GM12872 (cell line): ENCODE measurements around the gene PRELID1.

ENCODE experiments used
- TF ChIP-seq, protein P1 (sequence below): IDR thresholded peaks from 3 replicates; pipeline ENCODE4 v1.5.1; 2011; ENCODE audit warnings: low read depth, mild to moderate bottlenecking, low read length, moderate library complexity; ENCODE audit not compliant: insufficient read depth

PRELID1 gene

GRCh38 chr5:177316005-177316404 lies 12.4 kb downstream of the PRELID1 start:
- TF ChIP-seq, protein P1, sequence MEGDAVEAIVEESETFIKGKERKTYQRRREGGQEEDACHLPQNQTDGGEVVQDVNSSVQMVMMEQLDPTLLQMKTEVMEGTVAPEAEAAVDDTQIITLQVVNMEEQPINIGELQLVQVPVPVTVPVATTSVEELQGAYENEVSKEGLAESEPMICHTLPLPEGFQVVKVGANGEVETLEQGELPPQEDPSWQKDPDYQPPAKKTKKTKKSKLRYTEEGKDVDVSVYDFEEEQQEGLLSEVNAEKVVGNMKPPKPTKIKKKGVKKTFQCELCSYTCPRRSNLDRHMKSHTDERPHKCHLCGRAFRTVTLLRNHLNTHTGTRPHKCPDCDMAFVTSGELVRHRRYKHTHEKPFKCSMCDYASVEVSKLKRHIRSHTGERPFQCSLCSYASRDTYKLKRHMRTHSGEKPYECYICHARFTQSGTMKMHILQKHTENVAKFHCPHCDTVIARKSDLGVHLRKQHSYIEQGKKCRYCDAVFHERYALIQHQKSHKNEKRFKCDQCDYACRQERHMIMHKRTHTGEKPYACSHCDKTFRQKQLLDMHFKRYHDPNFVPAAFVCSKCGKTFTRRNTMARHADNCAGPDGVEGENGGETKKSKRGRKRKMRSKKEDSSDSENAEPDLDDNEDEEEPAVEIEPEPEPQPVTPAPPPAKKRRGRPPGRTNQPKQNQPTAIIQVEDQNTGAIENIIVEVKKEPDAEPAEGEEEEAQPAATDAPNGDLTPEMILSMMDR = no peak

- TF ChIP-seq, protein P1 = peak; percentile 87
Measured at GRCh38 chr5:177317959-177318377, 14.4 kb downstream of the PRELID1 start.

DNA sequence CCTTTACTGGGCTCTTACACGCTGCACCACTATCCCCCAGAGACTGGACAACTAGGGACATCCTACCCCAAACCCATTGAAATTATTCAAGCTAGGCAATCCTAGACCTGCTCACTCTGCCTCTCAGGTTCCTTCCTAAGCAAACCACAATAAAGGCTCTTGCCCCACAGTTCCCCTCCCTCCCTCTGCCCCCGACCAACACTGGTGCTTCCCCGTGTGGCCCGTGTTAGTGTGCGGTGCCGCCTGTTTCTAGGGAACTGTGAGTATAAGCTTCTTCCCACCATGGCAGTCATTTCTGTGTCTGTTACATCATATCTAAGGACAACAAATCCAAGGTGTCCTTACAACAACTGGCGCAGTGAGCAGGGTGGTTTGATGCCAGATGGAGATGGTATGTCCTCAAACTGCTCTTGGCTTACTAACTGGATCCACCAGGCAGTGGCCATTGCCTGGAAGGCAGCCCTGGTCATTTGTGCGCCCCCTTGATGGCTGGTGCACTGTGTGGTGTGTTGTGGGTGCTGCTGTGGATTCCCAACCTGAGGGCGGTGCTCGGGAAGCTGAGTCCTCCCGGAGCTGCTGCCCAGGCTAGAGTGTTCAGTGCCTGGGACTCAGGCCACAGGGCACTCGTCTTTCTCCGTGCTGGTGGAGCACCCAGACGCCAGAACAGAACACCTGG lies 16.5 kb downstream of the PRELID1 start:
- TF ChIP-seq, protein P1 = no peak

GRCh38 chr5:177320879-177321278 lies 17.3 kb downstream of the PRELID1 start:
- TF ChIP-seq, protein P1 = no peak

DNA sequence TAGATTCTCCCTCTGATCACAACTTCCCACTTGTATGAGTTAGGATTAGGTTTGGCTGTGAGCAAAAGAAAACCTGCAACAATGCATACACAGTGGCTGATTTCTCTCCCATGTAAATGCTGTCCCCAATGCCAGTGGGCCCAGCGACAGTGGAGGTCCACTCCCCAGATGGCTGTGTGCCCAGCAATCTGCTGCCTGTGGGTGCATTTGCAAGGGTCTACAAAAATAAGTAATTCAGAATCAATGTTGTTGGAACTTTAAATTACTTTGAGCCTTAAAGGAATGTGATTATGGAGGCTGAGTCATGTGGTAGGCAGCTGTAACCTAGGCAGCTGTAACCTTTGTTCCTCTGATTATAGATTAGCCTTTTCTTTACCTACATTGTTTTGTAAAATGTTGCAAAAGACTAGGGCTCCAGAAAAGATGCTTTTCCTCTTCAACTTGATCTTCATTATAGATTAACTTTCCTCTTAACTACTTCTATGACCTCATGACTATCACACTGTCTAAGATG lies 22.3 kb downstream of the PRELID1 start:
- TF ChIP-seq, protein P1 = no peak

GRCh38 chr5:177327539-177328522 lies 24.2 kb downstream of the PRELID1 start:
- TF ChIP-seq, protein P1 = no peak
